Measurements from ENCODE around the gene PSMF1. TPM values are rescaled to one million over a fixed set of nuclear protein-coding genes. Genes with fewer than 3 reads are reported as not detected.

The PSMF1 gene
- total and polyA plus RNA-seq, 7 experiments from 2014 or later, result 88.7 to 157 (median 116) TPM

- Histone ChIP-seq H3K27me3 (ENCODE audit: control insufficient read depth in 2 of 2, insufficient read depth in 2 of 2, low read length in 2 of 2) (no peaks in the 10 kb centered on the region), H3K4me3 (ENCODE audit: low read length) (no peak overlapping the region), H3K4me1 (ENCODE audit: control insufficient read depth in 2 of 2, insufficient read depth in 2 of 2, low read length in 2 of 2) (no peaks in the 10 kb centered on the region), H3K36me3 (ENCODE audit: control insufficient read depth in 2 of 3, insufficient read depth in 3 of 3, low read length in 3 of 3) (peaks cover 0 to 45% (median 4%) of the 10 kb centered on the region in 3 experiments), H3K9me3 (ENCODE audit: control insufficient read depth in 2 of 3, low read length in 3 of 3) (no peaks in the 10 kb centered on the region), H3K27ac (ENCODE audit: low read depth, low read length) (no peak overlapping the region)
- Mint-ChIP-seq H3K9me3 (peaks cover 0 to 18% (median 3%) of the 10 kb centered on the region in 11 donors), H3K27ac (no peak overlapping the region), H3K36me3 (peaks cover 37 to 73% (median 67%) of the 10 kb centered on the region in 5 donors), H3K27me3 (no peaks in the 10 kb centered on the region), H3K4me3 (no peak overlapping the region), H3K4me1 (peaks cover 3 to 24% (median 14%) of the 10 kb centered on the region in 7 donors)
- DNase-seq, result no peak
- intact Hi-C loops (cut with micrococcal nuclease), result no loop called here
- no peak for ATAC-seq
- POLR2A ChIA-PET, result no interaction called here
- CTCF ChIA-PET, result no interaction called here
Measured at GRCh38 chr20:1154691-1155090, 36.3 kb downstream of the PSMF1 start.

GRCh38 chr20:1155342-1155741 is 36.9 kb downstream of the PSMF1 start:
- Mint-ChIP-seq H3K4me3 (no peak overlapping the region), H3K9me3 (peaks cover 0 to 18% (median 3%) of the 10 kb centered on the region in 11 donors), H3K36me3 (peaks cover 37 to 79% (median 67%) of the 10 kb centered on the region in 5 donors), H3K27me3 (no peaks in the 10 kb centered on the region), H3K4me1 (peaks cover 3 to 24% (median 14%) of the 10 kb centered on the region in 7 donors), H3K27ac (no peak overlapping the region)
- intact Hi-C loops (cut with micrococcal nuclease), result no loop called here
- Histone ChIP-seq H3K36me3 (ENCODE audit: control insufficient read depth in 2 of 3, insufficient read depth in 3 of 3, low read length in 3 of 3) (peaks cover 0 to 46% (median 4%) of the 10 kb centered on the region in 3 experiments), H3K9me3 (ENCODE audit: control insufficient read depth in 2 of 3, low read length in 3 of 3) (no peaks in the 10 kb centered on the region), H3K4me3 (ENCODE audit: low read length) (no peak overlapping the region), H3K27me3 (ENCODE audit: control insufficient read depth in 2 of 2, insufficient read depth in 2 of 2, low read length in 2 of 2) (no peaks in the 10 kb centered on the region), H3K27ac (ENCODE audit: low read depth, low read length) (no peak overlapping the region), H3K4me1 (ENCODE audit: control insufficient read depth in 2 of 2, insufficient read depth in 2 of 2, low read length in 2 of 2) (no peaks in the 10 kb centered on the region)
- ATAC-seq (no peak), DNase-seq (no peak)
- POLR2A ChIA-PET, result no interaction called here
- CTCF ChIA-PET, result no interaction called here

GRCh38 chr20:1160496-1160895 is 42.1 kb downstream of the PSMF1 start:
- Mint-ChIP-seq H3K4me1 (peaks cover 0 to 2% (median 0%) of the 10 kb centered on the region in 7 donors), H3K9me3 (peaks cover 0 to 9% (median 3%) of the 10 kb centered on the region in 11 donors), H3K27ac (no peak overlapping the region), H3K27me3 (no peaks in the 10 kb centered on the region), H3K36me3 (peaks cover 19 to 70% (median 33%) of the 10 kb centered on the region in 5 donors), H3K4me3 (no peak overlapping the region)
- H3K27ac ChIP-seq (ENCODE audit: low read depth, low read length), result no peak overlapping the region
- ChIA-PET CTCF (no interaction called here), POLR2A (no interaction called here)
- no peak for ATAC-seq
- H3K4me3 ChIP-seq (ENCODE audit: low read length), result no peak overlapping the region
- intact Hi-C loops (cut with micrococcal nuclease), result no loop called here
- H3K9me3 ChIP-seq (ENCODE audit: control insufficient read depth in 2 of 3, low read length in 3 of 3), result no peaks in the 10 kb centered on the region
- H3K27me3 ChIP-seq (ENCODE audit: control insufficient read depth in 2 of 2, insufficient read depth in 2 of 2, low read length in 2 of 2), result no peaks in the 10 kb centered on the region
- no peak for DNase-seq
- no peaks in the 10 kb centered on the region for H3K4me1 ChIP-seq (ENCODE audit: control insufficient read depth in 2 of 2, insufficient read depth in 2 of 2, low read length in 2 of 2)
- H3K36me3 ChIP-seq (ENCODE audit: control insufficient read depth in 2 of 3, insufficient read depth in 3 of 3, low read length in 3 of 3), result peaks cover 0 to 50% (median under 1%) of the 10 kb centered on the region in 3 experiments

GRCh38 chr20:1160991-1161390 is 42.6 kb downstream of the PSMF1 start:
- no peak overlapping the region for H3K27ac Mint-ChIP-seq
- H3K9me3 ChIP-seq (ENCODE audit: control insufficient read depth in 2 of 3, low read length in 3 of 3), result no peaks in the 10 kb centered on the region
- H3K36me3 Mint-ChIP-seq, result peaks cover 19 to 70% (median 31%) of the 10 kb centered on the region in 5 donors
- no peak overlapping the region for H3K27ac ChIP-seq (ENCODE audit: low read depth, low read length)
- H3K36me3 ChIP-seq (ENCODE audit: control insufficient read depth in 2 of 3, insufficient read depth in 3 of 3, low read length in 3 of 3), result peaks cover 0 to 52% (median 0%) of the 10 kb centered on the region in 3 experiments
- ATAC-seq, result no peak
- no peaks in the 10 kb centered on the region for H3K27me3 ChIP-seq (ENCODE audit: control insufficient read depth in 2 of 2, insufficient read depth in 2 of 2, low read length in 2 of 2)
- H3K4me1 Mint-ChIP-seq, result peaks cover 0 to 2% (median 0%) of the 10 kb centered on the region in 7 donors
- H3K4me3 Mint-ChIP-seq, result no peak overlapping the region
- no peaks in the 10 kb centered on the region for H3K27me3 Mint-ChIP-seq
- no peak overlapping the region for H3K4me3 ChIP-seq (ENCODE audit: low read length)
- CTCF ChIA-PET, result no interaction called here
- H3K4me1 ChIP-seq (ENCODE audit: control insufficient read depth in 2 of 2, insufficient read depth in 2 of 2, low read length in 2 of 2), result no peaks in the 10 kb centered on the region
- no peak for DNase-seq
- H3K9me3 Mint-ChIP-seq, result peaks cover 0 to 4% (median 2%) of the 10 kb centered on the region in 11 donors
- intact Hi-C loops (cut with micrococcal nuclease), result no loop called here
- POLR2A ChIA-PET, result interaction anchor here (0.7 kb wide), 1 partner anchor 277 kb away, joined by 3 read pairs; no protein-coding TSS in a partner anchor

GRCh38 chr20:1163105-1163504 is 44.7 kb downstream of the PSMF1 start:
- CTCF ChIA-PET, result interaction anchor here (0.6 kb wide), 1 partner anchor 357 kb away, joined by 3 read pairs; no protein-coding TSS in a partner anchor
- no peak overlapping the region for H3K4me3 ChIP-seq (ENCODE audit: low read length)
- H3K27me3 ChIP-seq (ENCODE audit: control insufficient read depth in 2 of 2, insufficient read depth in 2 of 2, low read length in 2 of 2), result no peaks in the 10 kb centered on the region
- DNase-seq (no peak), ATAC-seq (no peak)
- intact Hi-C loops (cut with micrococcal nuclease), result no loop called here
- POLR2A ChIA-PET, result no interaction called here
- no peaks in the 10 kb centered on the region for H3K9me3 Mint-ChIP-seq
- H3K36me3 ChIP-seq (ENCODE audit: control insufficient read depth in 2 of 3, insufficient read depth in 3 of 3, low read length in 3 of 3), result peaks cover 0 to 71% (median 4%) of the 10 kb centered on the region in 3 experiments
- H3K27me3 Mint-ChIP-seq, result no peaks in the 10 kb centered on the region
- H3K4me3 Mint-ChIP-seq, result no peak overlapping the region
- no peaks in the 10 kb centered on the region for H3K4me1 ChIP-seq (ENCODE audit: control insufficient read depth in 2 of 2, insufficient read depth in 2 of 2, low read length in 2 of 2)
- no peaks in the 10 kb centered on the region for H3K9me3 ChIP-seq (ENCODE audit: control insufficient read depth in 2 of 3, low read length in 3 of 3)
- H3K27ac ChIP-seq (ENCODE audit: low read depth, low read length), result no peak overlapping the region
- H3K36me3 Mint-ChIP-seq, result peaks cover 29 to 72% (median 37%) of the 10 kb centered on the region in 5 donors
- peaks cover 0 to 2% (median 0%) of the 10 kb centered on the region in 7 donors for H3K4me1 Mint-ChIP-seq
- H3K27ac Mint-ChIP-seq, result no peak overlapping the region

- Mint-ChIP-seq H3K4me1 (peaks cover 0 to 2% (median 0%) of the 10 kb centered on the region in 7 donors), H3K27me3 (no peaks in the 10 kb centered on the region), H3K4me3 (no peak overlapping the region), H3K36me3 (peaks cover 34 to 78% (median 42%) of the 10 kb centered on the region in 5 donors), H3K27ac (no peak overlapping the region), H3K9me3 (no peaks in the 10 kb centered on the region)
- H3K36me3 ChIP-seq (ENCODE audit: control insufficient read depth in 2 of 3, insufficient read depth in 3 of 3, low read length in 3 of 3), result peaks cover 0 to 74% (median 4%) of the 10 kb centered on the region in 3 experiments
- H3K27me3 ChIP-seq (ENCODE audit: control insufficient read depth in 2 of 2, insufficient read depth in 2 of 2, low read length in 2 of 2), result no peaks in the 10 kb centered on the region
- ChIA-PET CTCF (no interaction called here), POLR2A (no interaction called here)
- intact Hi-C loops (cut with micrococcal nuclease), result no loop called here
- H3K9me3 ChIP-seq (ENCODE audit: control insufficient read depth in 2 of 3, low read length in 3 of 3), result no peaks in the 10 kb centered on the region
- no peak overlapping the region for H3K27ac ChIP-seq (ENCODE audit: low read depth, low read length)
- H3K4me1 ChIP-seq (ENCODE audit: control insufficient read depth in 2 of 2, insufficient read depth in 2 of 2, low read length in 2 of 2), result no peaks in the 10 kb centered on the region
- ATAC-seq (no peak), DNase-seq (no peak)
- no peak overlapping the region for H3K4me3 ChIP-seq (ENCODE audit: low read length)
Measured at GRCh38 chr20:1163653-1164052, 45.3 kb downstream of the PSMF1 start.

GRCh38 chr20:1164871-1165270 is 46.5 kb downstream of the PSMF1 start:
- Mint-ChIP-seq H3K27ac (no peak overlapping the region), H3K27me3 (no peaks in the 10 kb centered on the region), H3K9me3 (no peaks in the 10 kb centered on the region), H3K4me3 (no peak overlapping the region), H3K4me1 (peaks cover 0 to 4% (median 0%) of the 10 kb centered on the region in 7 donors), H3K36me3 (peaks cover 37 to 86% (median 50%) of the 10 kb centered on the region in 5 donors)
- no peaks in the 10 kb centered on the region for H3K4me1 ChIP-seq (ENCODE audit: control insufficient read depth in 2 of 2, insufficient read depth in 2 of 2, low read length in 2 of 2)
- ChIA-PET POLR2A (no interaction called here), CTCF (no interaction called here)
- no peaks in the 10 kb centered on the region for H3K27me3 ChIP-seq (ENCODE audit: control insufficient read depth in 2 of 2, insufficient read depth in 2 of 2, low read length in 2 of 2)
- ATAC-seq (no peak), DNase-seq (no peak)
- no peak overlapping the region for H3K4me3 ChIP-seq (ENCODE audit: low read length)
- H3K36me3 ChIP-seq (ENCODE audit: control insufficient read depth in 2 of 3, insufficient read depth in 3 of 3, low read length in 3 of 3), result peaks cover 0 to 86% (median 14%) of the 10 kb centered on the region in 3 experiments
- intact Hi-C loops (cut with micrococcal nuclease), result no loop called here
- no peaks in the 10 kb centered on the region for H3K9me3 ChIP-seq (ENCODE audit: control insufficient read depth in 2 of 3, low read length in 3 of 3)
- no peak overlapping the region for H3K27ac ChIP-seq (ENCODE audit: low read depth, low read length)

Measured in naive thymus-derived CD4-positive, alpha-beta T cell (primary cell).